H9 (cell line): ENCODE data around the gene CORO7. TPM values are rescaled to one million over a fixed set of nuclear protein-coding genes. Genes with fewer than 3 reads are reported as not detected.
A peak's percentile ranks its signal among the peaks of the same experiment; 100 is the strongest.

Source experiments
- DNase-seq: peaks from one replicate; pipeline ENCODE4 v3.0.0-alpha.2; 2017
- H2AFZ ChIP-seq: one replicate; pipeline ENCODE4 v1.6.1; 2013; ENCODE audit warnings: mild to moderate bottlenecking, low read length, control low read depth, moderate library complexity
- H2AK5ac ChIP-seq: 2 replicates; pipeline ENCODE4 v1.6.1; 2013; ENCODE audit warnings: low read length, control low read depth, mixed read lengths; ENCODE audit not compliant: insufficient read length
- H2BK120ac ChIP-seq: one replicate; pipeline ENCODE4 v1.6.1; 2013; ENCODE audit warnings: low read depth, mild to moderate bottlenecking, low read length, control low read depth, inconsistent platforms; ENCODE audit not compliant: poor library complexity, severe bottlenecking
- H2BK12ac ChIP-seq: 2 replicates; pipeline ENCODE4 v1.6.1; 2013; ENCODE audit warnings: low read length, control low read depth, mixed read lengths, low read depth; ENCODE audit not compliant: insufficient read length
- H2BK15ac ChIP-seq: 2 replicates; pipeline ENCODE4 v1.6.1; 2013; ENCODE audit warnings: low read depth, low read length, control low read depth
- H2BK20ac ChIP-seq: one replicate; pipeline ENCODE4 v1.6.1; 2013; ENCODE audit warnings: low read depth, mild to moderate bottlenecking, low read length, control low read depth, inconsistent platforms; ENCODE audit not compliant: poor library complexity, severe bottlenecking
- H2BK5ac ChIP-seq: 2 replicates; pipeline ENCODE4 v1.6.1; 2013; ENCODE audit warnings: low read length, control low read depth, mixed read lengths; ENCODE audit not compliant: insufficient read length
- H3K14ac ChIP-seq: 2 replicates; pipeline ENCODE4 v1.6.1; 2013; ENCODE audit warnings: low read length, control low read depth; ENCODE audit not compliant: insufficient read depth
- H3K18ac ChIP-seq: 2 replicates; pipeline ENCODE4 v1.6.1; 2013; ENCODE audit warnings: low read depth, mild to moderate bottlenecking, mixed read lengths, low read length, control low read depth; ENCODE audit not compliant: insufficient read length
- H3K23ac ChIP-seq: 2 replicates; pipeline ENCODE4 v1.6.1; 2013; ENCODE audit warnings: low read length, control low read depth, mixed read lengths, low read depth; ENCODE audit not compliant: insufficient read length
- H3K23me2 ChIP-seq: 2 replicates; pipeline ENCODE4 v1.6.1; 2013; ENCODE audit warnings: low read depth, mild to moderate bottlenecking, mixed read lengths, low read length, control low read depth; ENCODE audit not compliant: insufficient read length, poor library complexity, severe bottlenecking
- H3K27ac ChIP-seq: 2 replicates; pipeline ENCODE4 v1.5.1; 2013; ENCODE audit warnings: low read length, control low read depth, mixed read lengths, low read depth; ENCODE audit not compliant: insufficient read length
- H3K27me3 ChIP-seq: 2 replicates; pipeline ENCODE4 v1.6.1; 2013; ENCODE audit warnings: low read length, control low read depth, inconsistent platforms; ENCODE audit not compliant: insufficient read depth
- H3K4ac ChIP-seq: 2 replicates; pipeline ENCODE4 v1.6.1; 2013; ENCODE audit warnings: low read depth, mild to moderate bottlenecking, control low read depth, inconsistent platforms, low read length, moderate library complexity
- H3K4me1 ChIP-seq: 2 replicates; pipeline ENCODE4 v1.6.1; 2013; ENCODE audit warnings: low read length, control low read depth, inconsistent platforms; ENCODE audit not compliant: insufficient read depth
- H3K4me2 ChIP-seq: 2 replicates; pipeline ENCODE4 v1.6.1; 2013; ENCODE audit warnings: low read length, control low read depth, mixed read lengths; ENCODE audit not compliant: insufficient read length, insufficient read depth
- H3K56ac ChIP-seq: 2 replicates; pipeline ENCODE4 v1.6.1; 2013; ENCODE audit warnings: low read depth, mild to moderate bottlenecking, mixed read lengths, low read length, control low read depth; ENCODE audit not compliant: insufficient read length
- H3K79me1 ChIP-seq: 2 replicates; pipeline ENCODE4 v1.6.1; 2013; ENCODE audit warnings: low read depth, mild to moderate bottlenecking, moderate library complexity, low read length, control low read depth, inconsistent platforms; ENCODE audit not compliant: insufficient read depth, poor library complexity, severe bottlenecking
- H3K79me2 ChIP-seq: 2 replicates; pipeline ENCODE4 v1.6.1; 2013; ENCODE audit warnings: low read length, control low read depth, inconsistent platforms; ENCODE audit not compliant: insufficient read depth
- H3K9ac ChIP-seq: 2 replicates; pipeline ENCODE4 v1.6.1; 2013; ENCODE audit warnings: low read length, control low read depth, mixed read lengths; ENCODE audit not compliant: insufficient read length; ENCODE audit errors: extremely low read depth
- H3K9me3 ChIP-seq: one replicate; pipeline ENCODE4 v1.6.1; 2013; ENCODE audit warnings: low read depth, low read length, inconsistent platforms; ENCODE audit not compliant: control insufficient read depth
- H3T11ph ChIP-seq: one replicate; pipeline ENCODE4 v1.6.1; 2013; ENCODE audit warnings: mild to moderate bottlenecking, low read length, control low read depth, inconsistent platforms
- H4K20me1 ChIP-seq: one replicate; pipeline ENCODE4 v1.6.1; 2013; ENCODE audit not compliant: control insufficient read depth, insufficient read length, insufficient read depth
- H4K5ac ChIP-seq: 2 replicates; pipeline ENCODE4 v1.6.1; 2013; ENCODE audit warnings: low read depth, mild to moderate bottlenecking, mixed read lengths, low read length, control low read depth; ENCODE audit not compliant: insufficient read length
- H4K8ac ChIP-seq: replicated peaks from 2 replicates; pipeline ENCODE4 v1.6.1; 2013; ENCODE audit warnings: low read length, control low read depth, mixed read lengths, low read depth; ENCODE audit not compliant: insufficient read length
- H4K91ac ChIP-seq: 2 replicates; pipeline ENCODE4 v1.6.1; 2013; ENCODE audit warnings: low read depth, mild to moderate bottlenecking, moderate library complexity, mixed read lengths, low read length, control low read depth; ENCODE audit not compliant: insufficient read length
- H3K27ac Mint-ChIP-seq, 3 experiments: 2 replicates in 2 of 3; 3 replicates in 1 of 3; pipeline ENCODE4 v1.8.0; 2020 to 2021; ENCODE audit warnings: mixed read lengths in 3 of 3, mild to moderate bottlenecking in 1 of 3, moderate library complexity in 1 of 3
- H3K27me3 Mint-ChIP-seq: 2 replicates; pipeline ENCODE4 v1.8.0; 2021; ENCODE audit warnings: low read depth, mild to moderate bottlenecking, moderate library complexity, mixed read lengths
- H3K36me3 Mint-ChIP-seq, 3 experiments: 2 replicates in 2 of 3; 3 replicates in 1 of 3; pipeline ENCODE4 v1.8.0; 2020 to 2021; ENCODE audit warnings: low read depth in 3 of 3, mixed read lengths in 3 of 3; ENCODE audit not compliant: insufficient read depth in 1 of 3
- H3K4me1 Mint-ChIP-seq, 2 experiments: 2 replicates each; pipeline ENCODE4 v1.8.0; 2020; ENCODE audit warnings: mixed read lengths in 2 of 2
- H3K4me3 Mint-ChIP-seq, 2 experiments: 2 replicates in 1 of 2; 3 replicates in 1 of 2; pipeline ENCODE4 v1.8.0; 2020 to 2021; ENCODE audit warnings: mild to moderate bottlenecking in 2 of 2, mixed read lengths in 2 of 2, moderate library complexity in 1 of 2
- H3K9me3 Mint-ChIP-seq, 2 experiments: 2 replicates in 1 of 2; 3 replicates in 1 of 2; pipeline ENCODE4 v1.8.0; 2020; ENCODE audit warnings: mild to moderate bottlenecking in 2 of 2, mixed read lengths in 2 of 2, moderate library complexity in 1 of 2
- WGBS: extraction: QIAGEN DNeasy Blood & Tissue Kit; methylation state at CpG from one replicate; pipeline ENCODE4 v1.1.7; 2013; ENCODE audit warnings: missing lambda C conversion rate, low lambda C conversion rate, mixed read lengths; ENCODE audit not compliant: insufficient read length; ENCODE audit errors: extremely low coverage; 5-methylcytosine and 5-hydroxymethylcytosine counted together
- total RNA-seq: library from RNA; stranded (reverse); gene quantifications from 2 replicates; pipeline ENCODE4 v1.2.1, GENCODE V29; 2021
- TF ChIP-seq, protein P1 (sequence below): fragments of 200-600 bp; sonication (generic); conservative IDR thresholded peaks from 3 replicates; pipeline ENCODE4 v1.8.0; 2021; ENCODE audit warnings: antibody characterized with exemption, mild to moderate bottlenecking

Gene CORO7
- total RNA-seq, 1 experiment from 2014 or later, result 38.4 TPM

DNA sequence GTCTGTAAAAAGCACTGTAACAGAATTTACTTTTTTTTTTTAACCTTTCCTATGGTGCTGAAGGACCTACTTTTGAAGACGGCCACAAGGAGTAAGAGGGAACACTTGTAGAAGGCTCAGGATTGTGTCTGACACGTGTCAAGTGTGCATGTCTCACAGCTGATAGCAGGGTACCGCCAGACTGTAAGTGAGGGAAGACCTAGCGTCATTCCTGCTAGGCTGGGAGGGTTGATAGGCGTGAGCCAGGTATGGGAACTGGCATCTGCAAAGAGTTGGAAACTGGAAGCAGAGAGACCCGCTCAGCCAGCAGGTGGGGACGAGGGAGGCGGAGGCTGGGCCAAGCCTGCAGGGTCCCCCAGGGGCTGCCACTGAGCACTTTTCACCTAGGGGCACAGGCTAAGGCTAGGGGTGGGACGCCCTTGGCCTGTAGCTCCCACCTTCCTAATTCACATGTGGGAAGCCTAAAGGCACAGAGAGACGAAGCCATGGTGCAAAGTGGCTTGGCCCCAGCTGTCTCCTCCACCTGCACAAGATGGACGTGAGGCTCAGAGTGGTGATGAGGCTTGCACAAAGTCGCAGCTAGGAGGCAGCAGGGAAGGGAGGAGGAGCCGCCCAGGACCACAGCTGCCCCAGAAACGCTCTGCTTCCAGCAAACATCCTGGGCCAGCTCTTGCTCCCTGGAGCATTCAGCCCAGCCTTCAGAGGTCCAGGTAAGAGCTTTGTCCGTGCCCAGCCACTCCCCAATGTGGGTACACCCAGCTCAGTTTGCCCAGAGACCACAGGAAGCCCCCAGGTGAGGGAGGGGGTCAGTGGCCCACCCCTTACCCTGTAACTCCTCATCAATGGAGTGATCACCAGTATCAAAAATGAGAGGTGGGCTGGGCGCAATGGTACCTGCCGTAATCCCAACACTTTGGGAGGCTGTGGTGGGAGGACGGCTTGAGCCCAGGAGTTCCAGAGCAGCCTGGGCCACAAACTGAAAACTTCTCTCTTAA, 25.8 kb downstream of the CORO7 start:
- Histone ChIP-seq H3T11ph (no peak overlapping the region), H3K56ac (no peak overlapping the region), H2BK12ac (peak overlapping the region; percentile 26), H3K9ac (no peak overlapping the region), H3K14ac (peak overlapping the region; percentile 84), H2AFZ (no peak overlapping the region), H2BK20ac (no peak overlapping the region), H3K79me1 (no peaks in the 10 kb centered on the region), H3K18ac (peak overlapping the region; percentile 61), H3K27ac (no peak overlapping the region), H4K20me1 (no peaks in the 10 kb centered on the region), H3K9me3 (no peaks in the 10 kb centered on the region), H3K23me2 (no peaks in the 10 kb centered on the region), H3K4me2 (no peak overlapping the region), H4K91ac (no peak overlapping the region), H3K4ac (no peak overlapping the region), H3K23ac (no peak overlapping the region), H4K5ac (no peak overlapping the region), H2BK120ac (no peak overlapping the region), H2BK15ac (no peak overlapping the region), H2BK5ac (no peak overlapping the region), H2AK5ac (no peak overlapping the region), H3K79me2 (no peaks in the 10 kb centered on the region), H3K4me1 (peaks cover 5% of the 10 kb centered on the region; the same call in 1 of the 2 replicates), H3K27me3 (no peaks in the 10 kb centered on the region), H4K8ac (no peak overlapping the region)
- H3K27me3 Mint-ChIP-seq, result no peaks in the 10 kb centered on the region
- H3K4me3 Mint-ChIP-seq, result peak overlapping the region in 1 of 2 experiments; percentile 7; a peak in 1 of 5 replicates
- TF ChIP-seq, protein P1, sequence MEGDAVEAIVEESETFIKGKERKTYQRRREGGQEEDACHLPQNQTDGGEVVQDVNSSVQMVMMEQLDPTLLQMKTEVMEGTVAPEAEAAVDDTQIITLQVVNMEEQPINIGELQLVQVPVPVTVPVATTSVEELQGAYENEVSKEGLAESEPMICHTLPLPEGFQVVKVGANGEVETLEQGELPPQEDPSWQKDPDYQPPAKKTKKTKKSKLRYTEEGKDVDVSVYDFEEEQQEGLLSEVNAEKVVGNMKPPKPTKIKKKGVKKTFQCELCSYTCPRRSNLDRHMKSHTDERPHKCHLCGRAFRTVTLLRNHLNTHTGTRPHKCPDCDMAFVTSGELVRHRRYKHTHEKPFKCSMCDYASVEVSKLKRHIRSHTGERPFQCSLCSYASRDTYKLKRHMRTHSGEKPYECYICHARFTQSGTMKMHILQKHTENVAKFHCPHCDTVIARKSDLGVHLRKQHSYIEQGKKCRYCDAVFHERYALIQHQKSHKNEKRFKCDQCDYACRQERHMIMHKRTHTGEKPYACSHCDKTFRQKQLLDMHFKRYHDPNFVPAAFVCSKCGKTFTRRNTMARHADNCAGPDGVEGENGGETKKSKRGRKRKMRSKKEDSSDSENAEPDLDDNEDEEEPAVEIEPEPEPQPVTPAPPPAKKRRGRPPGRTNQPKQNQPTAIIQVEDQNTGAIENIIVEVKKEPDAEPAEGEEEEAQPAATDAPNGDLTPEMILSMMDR, result peak; percentile 60
- H3K9me3 Mint-ChIP-seq, result no peaks in the 10 kb centered on the region
- DNase-seq, result peak; percentile 76
- no CpG with 5 or more reads among the region's 18 CpGs for WGBS
- H3K27ac Mint-ChIP-seq, result peak overlapping the region in 2 of 3 experiments; percentile 82; a peak in 5 of 7 replicates
- peaks cover 41 to 49% of the 10 kb centered on the region in 2 experiments for H3K4me1 Mint-ChIP-seq
- peaks cover 4 to 6% (median 5%) of the 10 kb centered on the region in 3 experiments; a peak in 3 of 7 replicates for H3K36me3 Mint-ChIP-seq
